ENCODE data around the gene ZNF417. TPM values are rescaled to one million over a fixed set of nuclear protein-coding genes. Genes with fewer than 3 reads are reported as not detected.

ZNF417 gene
- total and polyA plus RNA-seq, 9 of the 15 experiments (the other 6 are each of a cell fraction or from before 2014, with no cell fraction given): 0.35 to 7.2 (median 3.2) TPM

DNA sequence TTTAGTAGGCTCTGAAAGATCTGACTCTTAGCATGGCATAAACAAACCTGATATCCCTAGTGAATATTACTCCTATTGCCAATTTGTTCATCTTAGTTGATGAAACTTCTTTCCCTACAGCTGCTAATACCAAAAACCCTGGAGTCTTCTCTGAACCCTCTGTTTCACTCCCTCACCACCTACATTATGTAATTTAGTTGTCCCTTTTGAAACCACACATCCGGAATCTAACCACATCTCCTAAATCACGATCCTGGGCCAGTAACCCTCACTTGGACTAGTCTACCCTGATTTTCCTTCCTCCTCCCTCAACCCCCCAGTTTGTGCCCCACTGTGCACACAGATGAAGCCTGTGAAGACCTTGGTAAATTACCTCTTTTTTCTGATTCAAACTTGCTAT lies 29.9 kb upstream of the ZNF417 start:
- intact Hi-C loops (cut with micrococcal nuclease): no loop called here
- H3K4me2 ChIP-seq (ENCODE audit: insufficient read depth, low read length): no peak overlapping the region
- in situ Hi-C loops (cut with MboI): no loop called here
- H3K36me3 ChIP-seq (ENCODE audit: control insufficient read depth, insufficient read depth, low read length): no peaks in the 10 kb centered on the region
- no TSS peak for BruUV-seq (replicated peaks)
- WGBS (ENCODE audit: insufficient coverage, low coverage, missing lambda C conversion rate): 0% methylated on average over 2 of the region's 2 CpGs
- H2AFZ ChIP-seq (ENCODE audit: low read depth, low read length): no peak overlapping the region
- H3K9me1 ChIP-seq (ENCODE audit: control insufficient read depth, insufficient read depth, low read length): no peaks in the 10 kb centered on the region
- H4K20me1 ChIP-seq (replicated peaks; ENCODE audit: control insufficient read depth, insufficient read depth, low read length): no peaks in the 10 kb centered on the region
- H3K9ac ChIP-seq (ENCODE audit: insufficient read depth in 1 of 2, low read depth in 2 of 2, low read length in 2 of 2): no peak overlapping the region
- no peaks in the 10 kb centered on the region for H3K27me3 ChIP-seq (ENCODE audit: control insufficient read depth in 2 of 2, insufficient read depth in 2 of 2, low read length in 2 of 2)
- no peaks in the 10 kb centered on the region; the same call in 1 of the 2 replicates for H3K9me3 ChIP-seq (replicated peaks; ENCODE audit: control insufficient read depth, insufficient read depth, low read depth, low read length)
- no peak for DNase-seq (ENCODE audit: extremely low read depth in 1 of 4, low spot score in 3 of 4)
- H3K79me2 ChIP-seq (ENCODE audit: control insufficient read depth, insufficient read depth, low read length): no peaks in the 10 kb centered on the region
- ChIA-PET CTCF (ENCODE audit: low intra/inter-chr PET ratio) (interaction anchor here (0.6 kb wide), 1 partner anchor 253 kb away, joined by 3 read pairs; no protein-coding TSS in a partner anchor), POLR2A (no interaction called here)
- H3K27ac ChIP-seq (ENCODE audit: extremely low read depth, low read depth, low read length): no peak overlapping the region
- no peak overlapping the region; the same call in 1 of the 2 replicates for H3K4me3 ChIP-seq
- no peak for ATAC-seq
- FAIRE-seq: no peak
- no peaks in the 10 kb centered on the region for H3K4me1 ChIP-seq (replicated peaks in 1 of 2; ENCODE audit: control insufficient read depth in 2 of 2, insufficient read depth in 2 of 2, low read length in 2 of 2)
- TF ChIP-seq PCBP2 (IDR thresholded peaks at IDR 0.05; ENCODE audit: low read depth, low read length, poor library complexity, severe bottlenecking) (no peak), KDM2B (CRISPR knock-in tag; IDR thresholded peaks at IDR 0.05) (no peak), HDGF (IDR thresholded peaks at IDR 0.05) (no peak)

DNA sequence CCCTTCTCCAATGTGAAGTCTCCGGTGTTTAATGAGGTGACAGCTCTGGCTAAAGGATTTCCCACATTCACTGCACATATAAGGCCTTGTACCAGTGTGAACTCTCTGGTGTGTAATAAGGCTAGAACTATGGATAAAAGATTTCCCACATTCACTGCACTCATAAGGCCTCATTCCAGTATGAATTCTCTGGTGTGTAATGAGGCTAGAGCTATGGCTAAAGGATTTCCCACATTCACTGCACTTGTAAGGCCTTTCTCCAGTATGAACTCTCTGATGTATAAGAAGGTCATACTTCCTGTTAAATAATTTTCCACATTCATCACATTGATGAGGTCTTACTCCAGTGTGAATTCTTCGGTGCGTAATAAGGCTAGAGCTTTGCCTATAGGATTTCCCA lies 25.2 kb upstream of the ZNF417 start:
- no peaks in the 10 kb centered on the region for H3K36me3 ChIP-seq (ENCODE audit: control insufficient read depth, insufficient read depth, low read length)
- no peak overlapping the region for H3K4me3 ChIP-seq
- no peak overlapping the region for H3K4me2 ChIP-seq (ENCODE audit: insufficient read depth, low read length)
- intact Hi-C loops (cut with micrococcal nuclease) (no loop called here), in situ Hi-C loops (cut with MboI) (no loop called here)
- ATAC-seq (no peak), FAIRE-seq (no peak), DNase-seq (ENCODE audit: extremely low read depth in 1 of 4, low spot score in 3 of 4) (no peak)
- no peaks in the 10 kb centered on the region for H4K20me1 ChIP-seq (replicated peaks; ENCODE audit: control insufficient read depth, insufficient read depth, low read length)
- CTCF ChIA-PET (ENCODE audit: low intra/inter-chr PET ratio): no interaction called here
- POLR2A ChIA-PET: no interaction called here
- TF ChIP-seq, protein P1, sequence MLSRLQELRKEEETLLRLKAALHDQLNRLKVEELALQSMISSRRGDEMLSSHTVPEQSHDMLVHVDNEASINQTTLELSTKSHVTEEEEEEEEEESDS (CRISPR knock-in tag; IDR thresholded peaks at IDR 0.05): no peak
- peak; percentile 67; the same call in 1 of the 2 replicates for TF ChIP-seq ZNF75A (CRISPR knock-in tag; IDR thresholded peaks at IDR 0.05)
- no TSS peak for BruUV-seq (replicated peaks)
- no peak overlapping the region for H2AFZ ChIP-seq (ENCODE audit: low read depth, low read length)
- H3K27ac ChIP-seq (ENCODE audit: extremely low read depth, low read depth, low read length): no peak overlapping the region
- no peaks in the 10 kb centered on the region for H3K9me1 ChIP-seq (ENCODE audit: control insufficient read depth, insufficient read depth, low read length)
- no peak overlapping the region for H3K9ac ChIP-seq (ENCODE audit: insufficient read depth in 1 of 2, low read depth in 2 of 2, low read length in 2 of 2)
- 0% methylated on average over 3 of the region's 3 CpGs for WGBS (ENCODE audit: insufficient coverage, low coverage, missing lambda C conversion rate)
- no peaks in the 10 kb centered on the region for H3K27me3 ChIP-seq (ENCODE audit: control insufficient read depth in 2 of 2, insufficient read depth in 2 of 2, low read length in 2 of 2)
- no peaks in the 10 kb centered on the region for H3K4me1 ChIP-seq (replicated peaks in 1 of 2; ENCODE audit: control insufficient read depth in 2 of 2, insufficient read depth in 2 of 2, low read length in 2 of 2)
- H3K79me2 ChIP-seq (ENCODE audit: control insufficient read depth, insufficient read depth, low read length): no peaks in the 10 kb centered on the region
- no peaks in the 10 kb centered on the region; the same call in 1 of the 2 replicates for H3K9me3 ChIP-seq (replicated peaks; ENCODE audit: control insufficient read depth, insufficient read depth, low read depth, low read length)

Measured in K562 (cell line).